ENCODE results near the gene CHPF2. TPM values are rescaled to one million over a fixed set of nuclear protein-coding genes. Genes with fewer than 3 reads are reported as not detected.

CHPF2 gene
- total and polyA plus RNA-seq, 2 of the 13 experiments (the other 11 are each of a cell fraction or from before 2014, with no cell fraction given), result 15.4 to 21.5 TPM

DNA sequence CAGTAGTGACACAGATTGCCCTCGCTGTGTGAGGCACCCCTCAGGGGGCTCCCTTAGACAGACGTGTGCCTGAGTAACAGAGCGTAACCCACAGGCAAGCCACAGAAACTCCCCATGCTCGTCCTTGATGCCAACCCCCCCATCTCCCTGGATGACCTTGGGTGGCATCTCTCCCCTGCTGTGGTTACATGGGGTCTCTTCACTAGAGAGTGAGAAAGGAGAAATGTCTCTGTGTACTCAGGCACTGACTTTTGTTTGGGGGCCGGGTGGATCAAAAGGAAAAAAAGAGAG is 44.1 kb upstream of the CHPF2 start (continued):
- TF ChIP-seq, protein P1, sequence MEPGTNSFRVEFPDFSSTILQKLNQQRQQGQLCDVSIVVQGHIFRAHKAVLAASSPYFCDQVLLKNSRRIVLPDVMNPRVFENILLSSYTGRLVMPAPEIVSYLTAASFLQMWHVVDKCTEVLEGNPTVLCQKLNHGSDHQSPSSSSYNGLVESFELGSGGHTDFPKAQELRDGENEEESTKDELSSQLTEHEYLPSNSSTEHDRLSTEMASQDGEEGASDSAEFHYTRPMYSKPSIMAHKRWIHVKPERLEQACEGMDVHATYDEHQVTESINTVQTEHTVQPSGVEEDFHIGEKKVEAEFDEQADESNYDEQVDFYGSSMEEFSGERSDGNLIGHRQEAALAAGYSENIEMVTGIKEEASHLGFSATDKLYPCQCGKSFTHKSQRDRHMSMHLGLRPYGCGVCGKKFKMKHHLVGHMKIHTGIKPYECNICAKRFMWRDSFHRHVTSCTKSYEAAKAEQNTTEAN (CRISPR knock-in tag; conservative IDR thresholded peaks at IDR 0.05), result no peak
- TF ChIP-seq ZNF782 (CRISPR knock-in tag; IDR thresholded peaks at IDR 0.05; ENCODE audit: borderline replicate concordance), result no peak
- TF ChIP-seq TCF7 (IDR thresholded peaks at IDR 0.05; ENCODE audit: low read depth), result no peak
- TF ChIP-seq ZNF547 (CRISPR knock-in tag; IDR thresholded peaks at IDR 0.05), result no peak
- TF ChIP-seq BRF2 (CRISPR knock-in tag; IDR thresholded peaks at IDR 0.05), result no peak
- TF ChIP-seq ARID2 (CRISPR knock-in tag; IDR thresholded peaks at IDR 0.05; ENCODE audit: borderline replicate concordance), result no peak
- no peak for TF ChIP-seq ATRX (CRISPR knock-in tag; IDR thresholded peaks at IDR 0.05; ENCODE audit: borderline replicate concordance)
- TF ChIP-seq EHMT2 (IDR thresholded peaks at IDR 0.05; ENCODE audit: borderline replicate concordance, low read depth, low read length), result no peak

DNA sequence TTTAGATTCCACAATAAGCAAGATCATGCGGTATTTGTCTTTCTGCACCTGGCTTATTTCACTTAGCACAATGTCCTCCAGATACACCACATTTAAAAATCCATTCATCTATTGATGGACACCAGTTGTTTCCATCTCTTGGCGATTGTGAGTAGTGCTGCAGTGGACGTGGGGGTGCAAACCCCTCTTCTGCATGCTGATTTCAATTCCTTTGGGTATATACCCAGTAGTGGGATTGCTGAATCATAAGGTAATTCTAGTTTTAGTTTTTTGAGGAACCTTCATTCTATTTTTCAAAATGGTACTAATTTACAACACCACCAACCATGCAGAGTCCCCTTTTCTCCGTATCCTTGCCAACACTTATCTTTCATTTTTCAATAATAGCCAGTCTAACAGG is 43.2 kb upstream of the CHPF2 start:
- ATAC-seq, result no peak

More for the DNA sequence above, 43.2 kb upstream of the CHPF2 start:
- WGBS (ENCODE audit: low lambda C conversion rate), result 10% methylated on average over 4 of the region's 4 CpGs
- Histone ChIP-seq H3K27me3 (ENCODE audit: control insufficient read depth in 1 of 2, insufficient read depth in 2 of 2, low read length in 2 of 2) (peaks cover 5 to 51% of the 10 kb centered on the region in 2 experiments; a peak in 4 of 5 replicates), H3K27ac (ENCODE audit: extremely low read length, insufficient read depth, low read length) (no peak overlapping the region), H3K79me2 (ENCODE audit: insufficient read depth, low read length) (no peaks in the 10 kb centered on the region), H3K9me3 (ENCODE audit: low read length) (no peaks in the 10 kb centered on the region), H3K4me2 (ENCODE audit: low read depth, low read length) (no peak overlapping the region), H3K4me1 (ENCODE audit: insufficient read depth, low read length) (no peaks in the 10 kb centered on the region), H3K36me3 (replicated peaks in 1 of 2; ENCODE audit: control insufficient read depth in 1 of 2, insufficient read depth in 2 of 2, low read length in 2 of 2) (no peaks in the 10 kb centered on the region), H3K9ac (ENCODE audit: insufficient read depth, low read depth, low read length) (no peak overlapping the region), H2AFZ (ENCODE audit: low read length) (no peak overlapping the region), H4K20me1 (ENCODE audit: insufficient read depth, low read length) (no peaks in the 10 kb centered on the region), H3K4me3 (replicated peaks in 1 of 3; ENCODE audit: insufficient read depth in 1 of 3, low read depth in 2 of 3, low read length in 3 of 3) (no peak overlapping the region)
- no peak for TF ChIP-seq ZNF230 (CRISPR knock-in tag; IDR thresholded peaks at IDR 0.05)
- no peak for TF ChIP-seq ZNF557 (CRISPR knock-in tag; IDR thresholded peaks at IDR 0.05)
- TF ChIP-seq ZMYM4 (CRISPR knock-in tag; IDR thresholded peaks at IDR 0.05), result no peak
- FAIRE-seq, result no peak
- DNase-seq (ENCODE audit: low spot score), result no peak
- POLR2A ChIA-PET, result no interaction called here
- CTCF ChIA-PET (ENCODE audit: low intra/inter-chr PET ratio, low total read pairs), result no interaction called here
- no TSS peak for BruUV-seq (replicated peaks)
- in situ Hi-C loops (cut with HindIII; ENCODE audit: extremely low pct_ligation_motif_present, low pct_unique_long_range_greater_than_20kb), result no loop called here
- intact Hi-C loops (cut with micrococcal nuclease; ENCODE audit: unreplicated experiment), result no loop called here

Measured in HepG2 (cell line).